ENCODE measurements around the gene CD70. TPM values are rescaled to one million over a fixed set of nuclear protein-coding genes. Genes with fewer than 3 reads are reported as not detected.
"Not testable (repeated sequence)": the region's sequence is repeated elsewhere in the genome, so short reads cannot be mapped to it uniquely, and the experiment has no call there.

Gene CD70, protein sequence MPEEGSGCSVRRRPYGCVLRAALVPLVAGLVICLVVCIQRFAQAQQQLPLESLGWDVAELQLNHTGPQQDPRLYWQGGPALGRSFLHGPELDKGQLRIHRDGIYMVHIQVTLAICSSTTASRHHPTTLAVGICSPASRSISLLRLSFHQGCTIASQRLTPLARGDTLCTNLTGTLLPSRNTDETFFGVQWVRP
- 1 to 10 TPM; 3.3 to 3.6 TPM for total RNA-seq

DNA sequence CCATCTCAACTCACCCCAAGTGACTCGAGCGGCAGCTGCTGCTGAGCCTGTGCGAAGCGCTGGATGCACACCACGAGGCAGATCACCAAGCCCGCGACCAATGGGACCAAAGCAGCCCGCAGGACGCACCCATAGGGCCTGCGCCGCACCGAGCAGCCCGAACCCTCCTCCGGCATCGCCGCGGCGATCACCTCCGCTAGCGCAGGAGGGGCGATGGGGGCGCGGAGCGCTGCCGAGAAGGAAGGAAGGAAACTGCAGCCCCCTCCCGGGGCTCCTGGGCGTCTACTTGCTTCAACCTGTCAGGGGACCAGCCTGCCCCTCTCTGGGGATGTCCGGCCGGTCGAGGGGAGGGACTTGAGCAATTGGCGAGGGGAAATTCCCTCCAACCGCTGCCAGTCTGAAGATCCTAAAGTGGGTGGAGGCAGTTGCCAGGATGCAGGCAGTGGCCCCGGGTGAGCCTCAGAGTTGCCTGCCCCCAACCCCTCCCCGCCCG, at the start of gene CD70:
Gene CD70 (minus strand): TSS at position 324 of the 493 bp plus-strand sequence. CDS start 148 bp downstream, at position 176.
- Mint-ChIP-seq H3K9me3 (ENCODE audit: low read depth) (no peaks in the 10 kb centered on the region), H3K4me1 (peaks cover 64% of the 10 kb centered on the region), H3K27me3 (peaks cover 65% of the 10 kb centered on the region), H3K27ac (no peak within 1 kb of the TSS), H3K4me3 (peak within 1 kb of the TSS; percentile 67), H3K36me3 (ENCODE audit: low read depth) (no peaks in the 10 kb centered on the region)
- intact Hi-C loops (cut with DNase I, micrococcal nuclease) = loop anchor here (2.0 to 5.0 kb wide), 2 partner anchors 34 to 74 kb away; no protein-coding TSS in a partner anchor
- peak; percentile 75 for ATAC-seq
- POLR2A ChIA-PET = no interaction called here
- CTCF ChIA-PET = no interaction called here
- DNase-seq = peak; percentile 75

- H3K4me3 Mint-ChIP-seq; DNase-seq; H3K27ac Mint-ChIP-seq; H3K9me3 Mint-ChIP-seq (ENCODE audit: low read depth); H3K27me3 Mint-ChIP-seq; ATAC-seq; H3K36me3 Mint-ChIP-seq (ENCODE audit: low read depth): not testable (repeated sequence)
- intact Hi-C loops (cut with DNase I, micrococcal nuclease) = loop anchor here in 1 of 2 experiments (2.0 kb wide), 1 partner anchor 14 kb away; no protein-coding TSS in a partner anchor
- ChIA-PET POLR2A (interaction anchor here (0.7 kb wide), 1 partner anchor 16 kb away, joined by 7 read pairs; no protein-coding TSS in a partner anchor), CTCF (interaction anchor here (0.6 to 3.3 kb wide), 4 partner anchors 26 to 250 kb away, joined by 3 to 12 read pairs (median 4); no protein-coding TSS in a partner anchor)
- peaks cover 33% of the 10 kb centered on the region for H3K4me1 Mint-ChIP-seq
These were observed 49.4 kb upstream of the CD70 start for GRCh38 chr19:6640333-6640732.

DNA sequence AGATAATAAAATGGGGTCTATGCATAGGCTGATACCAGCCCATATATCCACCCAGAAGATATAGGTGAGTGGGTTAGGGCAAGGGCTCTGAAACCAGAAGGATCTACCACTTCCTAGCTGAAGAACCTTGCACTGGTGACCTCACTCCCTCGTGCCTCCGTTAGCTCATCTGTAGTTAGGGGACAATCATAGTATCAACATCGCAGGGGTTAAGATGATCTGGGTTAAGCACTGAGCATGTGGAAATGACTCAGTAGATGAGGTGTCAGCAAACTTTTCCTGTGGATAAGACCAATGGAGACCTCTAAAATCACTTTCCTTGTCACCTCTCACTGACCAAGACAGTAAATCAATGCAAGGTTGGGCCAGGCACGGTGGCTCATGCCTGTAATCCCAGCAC, 48.5 kb upstream of the CD70 start:
- DNase-seq (peak; percentile 63), ATAC-seq (peak; percentile 92)
- H3K36me3 Mint-ChIP-seq (ENCODE audit: low read depth) = no peaks in the 10 kb centered on the region
- no peak overlapping the region for H3K4me3 Mint-ChIP-seq
- H3K27ac Mint-ChIP-seq = no peak overlapping the region
- H3K4me1 Mint-ChIP-seq = peaks cover 33% of the 10 kb centered on the region
- intact Hi-C loops (cut with DNase I, micrococcal nuclease) = loop anchor here in 1 of 2 experiments (2.0 kb wide), 1 partner anchor 35 kb away; no protein-coding TSS in a partner anchor
- peaks cover 2% of the 10 kb centered on the region for H3K9me3 Mint-ChIP-seq (ENCODE audit: low read depth)
- no peaks in the 10 kb centered on the region for H3K27me3 Mint-ChIP-seq
- ChIA-PET POLR2A (interaction anchor here (0.5 to 1.1 kb wide), 3 partner anchors 16 to 182 kb away, joined by 3 to 5 read pairs (median 4); partner anchors contain the start of gene TNFSF14), CTCF (interaction anchor here (1.0 to 3.3 kb wide), 3 partner anchors 25 to 224 kb away, joined by 3 to 12 read pairs (median 5); no protein-coding TSS in a partner anchor)

- CTCF ChIA-PET = interaction anchor here (0.7 to 3.0 kb wide), 7 partner anchors 11 to 138 kb away, joined by 3 to 14 read pairs (median 3); partner anchors contain the start of gene VAV1
- H3K9me3 Mint-ChIP-seq (ENCODE audit: low read depth); DNase-seq; H3K36me3 Mint-ChIP-seq (ENCODE audit: low read depth); H3K4me3 Mint-ChIP-seq; POLR2A ChIA-PET; H3K27ac Mint-ChIP-seq; ATAC-seq; H3K27me3 Mint-ChIP-seq: not testable (repeated sequence)
- H3K4me1 Mint-ChIP-seq = peaks cover 30% of the 10 kb centered on the region
- intact Hi-C loops (cut with DNase I, micrococcal nuclease) = loop anchor here (1.0 to 5.0 kb wide), 6 partner anchors 27 to 229 kb away; partner anchors contain the start of gene TNFSF14 (in 1 of the 2)
These were observed 42.5 kb upstream of the CD70 start for GRCh38 chr19:6633456-6633813.

DNA sequence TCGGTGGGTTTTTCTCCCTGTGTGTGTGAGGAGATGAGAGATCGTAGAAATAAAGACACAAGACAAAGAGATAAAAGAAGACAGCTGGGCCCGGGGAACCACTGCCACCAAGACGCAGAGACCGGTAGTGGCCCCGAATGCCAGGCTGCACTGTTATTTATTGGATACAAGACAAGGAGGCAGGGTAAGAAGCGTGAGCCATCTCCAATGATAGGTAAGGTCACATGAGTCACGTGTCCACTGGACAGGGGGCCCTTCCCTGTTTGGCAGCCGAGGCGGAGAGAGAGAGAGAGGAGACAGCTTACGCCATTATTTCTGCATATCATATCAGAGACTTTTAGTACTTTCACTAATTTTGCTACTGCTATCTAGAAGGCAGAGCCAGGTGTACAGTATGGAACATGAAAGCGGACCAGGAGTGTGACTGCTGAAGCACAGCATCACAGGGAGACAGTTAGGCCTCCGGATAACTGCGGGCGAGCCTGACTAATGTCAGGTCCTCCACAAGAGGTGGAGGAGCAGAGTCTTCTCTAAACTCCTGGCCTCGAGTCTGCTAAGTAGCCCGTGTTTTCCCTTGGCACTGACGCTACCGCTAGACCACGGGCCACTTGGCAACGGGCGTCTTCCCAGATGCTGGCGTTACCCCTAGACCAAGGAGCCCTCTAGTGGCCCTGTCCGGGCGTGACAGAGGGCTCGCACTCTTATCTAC, 42.0 kb upstream of the CD70 start:
- CTCF ChIA-PET = interaction anchor here (0.6 to 3.0 kb wide), 10 partner anchors 8 to 139 kb away, joined by 3 to 14 read pairs (median 3); partner anchors contain the start of genes GPR108 and VAV1
- H3K27ac Mint-ChIP-seq; H3K36me3 Mint-ChIP-seq (ENCODE audit: low read depth); ATAC-seq; H3K4me3 Mint-ChIP-seq; H3K9me3 Mint-ChIP-seq (ENCODE audit: low read depth); POLR2A ChIA-PET; H3K27me3 Mint-ChIP-seq: not testable (repeated sequence)
- intact Hi-C loops (cut with DNase I, micrococcal nuclease) = loop anchor here (1.0 to 5.0 kb wide), 9 partner anchors 28 to 230 kb away; partner anchors contain the start of gene TNFSF14 (in 1 of the 2)
- peak; percentile 74 for DNase-seq
- peaks cover 28% of the 10 kb centered on the region for H3K4me1 Mint-ChIP-seq

GRCh38 chr19:6632002-6632621, 41.2 kb upstream of the CD70 start:
- Mint-ChIP-seq H3K4me1 (peaks cover 28% of the 10 kb centered on the region), H3K36me3 (ENCODE audit: low read depth) (peaks cover 1% of the 10 kb centered on the region), H3K27me3 (peaks cover 6% of the 10 kb centered on the region), H3K9me3 (ENCODE audit: low read depth) (peaks cover 7% of the 10 kb centered on the region), H3K27ac (no peak overlapping the region), H3K4me3 (no peak overlapping the region)
- intact Hi-C loops (cut with DNase I, micrococcal nuclease) = loop anchor here (1.0 to 5.0 kb wide), 8 partner anchors 29 to 231 kb away; partner anchors contain the start of gene TNFSF14 (in 1 of the 2)
- ChIA-PET POLR2A (no interaction called here), CTCF (interaction anchor here (0.6 to 3.0 kb wide), 19 partner anchors 9 to 624 kb away, joined by 3 to 14 read pairs (median 4); partner anchors contain the start of genes TNFSF14 and VAV1)
- DNase-seq (peak; percentile 87), ATAC-seq (peak; percentile 87)

DNA sequence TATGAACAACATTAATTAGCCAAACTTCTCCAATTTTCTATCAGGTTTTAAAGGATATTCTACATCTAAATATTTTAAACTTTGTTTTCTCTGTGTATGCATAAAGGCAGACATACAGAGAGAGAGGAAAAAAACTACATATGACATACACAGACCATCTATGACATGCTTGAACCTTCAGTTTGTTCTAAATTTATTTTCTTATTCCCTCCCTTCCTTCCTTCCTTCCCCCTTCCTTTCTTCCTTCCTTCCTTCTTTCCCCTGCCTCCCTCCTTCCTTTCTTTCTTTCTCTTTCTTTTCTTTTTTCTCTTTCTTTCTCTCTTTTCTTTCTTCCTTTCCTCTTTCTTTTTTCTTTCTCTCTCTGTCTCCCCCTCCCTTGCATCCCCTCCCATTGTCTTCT, 35.8 kb upstream of the CD70 start:
- Mint-ChIP-seq H3K4me3 (no peak overlapping the region), H3K36me3 (ENCODE audit: low read depth) (peaks cover 1% of the 10 kb centered on the region)
- intact Hi-C loops (cut with DNase I, micrococcal nuclease) = no loop called here

GRCh38 chr19:6617374-6617773, 26.4 kb upstream of the CD70 start:
- Mint-ChIP-seq H3K27ac (no peak overlapping the region), H3K4me1 (peaks cover 23% of the 10 kb centered on the region), H3K36me3 (ENCODE audit: low read depth) (peaks cover 9% of the 10 kb centered on the region), H3K27me3 (peaks cover 29% of the 10 kb centered on the region), H3K9me3 (ENCODE audit: low read depth) (peaks cover 7% of the 10 kb centered on the region), H3K4me3 (no peak overlapping the region)
- ATAC-seq (no peak), DNase-seq (no peak)
- ChIA-PET POLR2A (no interaction called here), CTCF (interaction anchor here (0.6 to 1.4 kb wide), 5 partner anchors 13 to 247 kb away, joined by 3 to 5 read pairs (median 4); no protein-coding TSS in a partner anchor)
- intact Hi-C loops (cut with DNase I, micrococcal nuclease) = loop anchor here in 1 of 2 experiments (2.0 to 5.0 kb wide), 2 partner anchors 17 to 100 kb away; no protein-coding TSS in a partner anchor

More for the DNA sequence above, 35.8 kb upstream of the CD70 start:
- ATAC-seq (no peak), DNase-seq (no peak)
- Mint-ChIP-seq H3K27me3 (peaks cover 10% of the 10 kb centered on the region), H3K27ac (no peak overlapping the region), H3K9me3 (ENCODE audit: low read depth) (peaks cover 6% of the 10 kb centered on the region), H3K4me1 (peaks cover 16% of the 10 kb centered on the region)
- ChIA-PET CTCF (no interaction called here), POLR2A (no interaction called here)

- Mint-ChIP-seq H3K4me3 (no peak overlapping the region), H3K27me3 (peaks cover 32% of the 10 kb centered on the region), H3K36me3 (ENCODE audit: low read depth) (peaks cover 9% of the 10 kb centered on the region), H3K27ac (peak overlapping the region; percentile 29), H3K4me1 (peaks cover 29% of the 10 kb centered on the region), H3K9me3 (ENCODE audit: low read depth) (peaks cover 7% of the 10 kb centered on the region)
- ATAC-seq = peak; percentile 88
- intact Hi-C loops (cut with DNase I, micrococcal nuclease) = loop anchor here (1.0 to 5.0 kb wide), 7 partner anchors 15 to 247 kb away; no protein-coding TSS in a partner anchor
- POLR2A ChIA-PET = interaction anchor here (0.5 to 0.6 kb wide), 2 partner anchors 26 to 783 kb away, joined by 3 to 6 read pairs; no protein-coding TSS in a partner anchor
- DNase-seq = peak; percentile 53
- CTCF ChIA-PET = interaction anchor here (0.5 to 0.7 kb wide), 2 partner anchors 29 to 103 kb away, joined by 3 read pairs; no protein-coding TSS in a partner anchor
These were observed 25.1 kb upstream of the CD70 start for GRCh38 chr19:6616011-6616410.

DNA sequence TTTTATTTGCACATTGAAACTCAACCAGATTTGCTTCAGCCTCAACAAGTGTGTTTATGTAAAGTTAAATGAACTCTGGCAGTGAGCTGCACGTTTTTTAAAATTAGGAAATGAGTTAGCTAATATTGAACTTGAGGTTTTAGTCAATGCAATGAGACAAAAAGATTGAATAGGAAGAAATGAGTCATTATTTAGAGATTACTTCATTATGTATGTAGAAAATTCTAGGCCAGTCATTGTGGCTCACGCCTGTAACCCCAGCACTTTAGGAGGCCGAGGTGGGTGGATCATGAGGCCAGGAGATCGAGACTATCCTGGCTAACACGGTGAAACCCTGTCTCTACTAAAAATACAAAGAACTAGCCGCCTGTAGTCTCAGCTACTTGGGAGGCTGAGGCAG, 22.8 kb upstream of the CD70 start:
- Mint-ChIP-seq H3K27ac (no peak overlapping the region), H3K4me1 (peaks cover 32% of the 10 kb centered on the region), H3K36me3 (ENCODE audit: low read depth) (peaks cover 9% of the 10 kb centered on the region), H3K27me3 (peaks cover 34% of the 10 kb centered on the region), H3K4me3 (no peak overlapping the region), H3K9me3 (ENCODE audit: low read depth) (peaks cover 7% of the 10 kb centered on the region)
- DNase-seq (peak; percentile 66), ATAC-seq (peak; percentile 40)
- POLR2A ChIA-PET = no interaction called here
- CTCF ChIA-PET = interaction anchor here (0.7 to 1.4 kb wide), 4 partner anchors 10 to 97 kb away, joined by 4 to 6 read pairs (median 4); no protein-coding TSS in a partner anchor
- intact Hi-C loops (cut with DNase I, micrococcal nuclease) = no loop called here
